HG03025 (cell line): ENCODE measurements around the gene ATP8B4.

Experiments used
- ATAC-seq: cut with Tn5 transposase; IDR thresholded peaks from one replicate; pipeline ENCODE4 v1.9.1; 2021; ENCODE audit warnings: mild to moderate bottlenecking, moderate library complexity; ENCODE audit not compliant: unreplicated experiment, low FRiP score

ATP8B4 gene

DNA sequence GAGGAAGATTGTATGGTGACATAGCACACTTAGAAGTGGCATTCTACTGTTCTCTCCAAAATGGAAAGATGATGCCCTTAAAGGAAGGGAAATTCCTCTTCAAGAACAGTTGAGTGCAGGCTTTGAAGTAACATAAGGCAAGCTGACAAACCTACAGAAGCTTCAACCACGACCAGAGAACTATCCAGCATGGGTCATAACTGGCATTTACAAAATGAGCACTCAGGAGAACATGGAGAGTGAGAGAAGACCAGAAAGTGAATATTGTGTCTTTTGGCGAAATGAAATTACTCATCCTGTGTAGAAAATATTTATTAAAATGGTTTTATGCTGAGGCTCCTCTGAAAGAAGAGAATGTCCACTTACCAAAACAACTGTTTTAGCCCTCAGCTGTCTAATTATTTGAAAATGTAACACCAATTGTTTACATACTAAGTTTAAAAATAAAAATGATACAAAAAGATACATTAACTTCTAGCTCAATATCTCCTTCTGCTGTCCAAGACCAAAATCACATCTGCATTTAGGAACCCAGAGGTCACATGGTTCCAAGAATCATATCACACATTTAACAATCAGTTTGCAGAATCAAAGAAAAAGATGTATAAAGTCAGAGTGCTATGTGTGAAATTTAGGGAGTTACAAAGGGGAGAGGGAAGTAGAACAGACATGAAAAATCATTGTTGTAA lies 216.9 kb downstream of the ATP8B4 start:
- no peak for ATAC-seq

DNA sequence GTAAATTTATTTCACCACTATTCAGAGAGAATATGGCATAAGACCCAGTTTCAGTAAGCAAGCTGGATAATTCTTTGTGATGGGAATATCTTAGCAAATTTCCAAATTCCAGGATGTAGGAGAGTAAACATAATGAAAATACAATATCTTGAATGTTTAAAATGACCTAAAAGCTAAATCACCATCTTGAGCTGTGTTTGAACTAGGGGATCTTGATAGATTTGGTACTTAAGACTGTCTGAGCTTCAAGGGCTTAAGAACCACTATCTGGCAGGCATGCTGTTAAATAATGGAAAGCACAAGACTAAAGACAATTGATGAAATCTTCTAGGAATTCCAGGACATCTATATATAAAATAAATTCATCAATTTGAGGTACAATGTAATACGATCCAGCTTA lies 217.7 kb downstream of the ATP8B4 start:
- ATAC-seq: no peak

DNA sequence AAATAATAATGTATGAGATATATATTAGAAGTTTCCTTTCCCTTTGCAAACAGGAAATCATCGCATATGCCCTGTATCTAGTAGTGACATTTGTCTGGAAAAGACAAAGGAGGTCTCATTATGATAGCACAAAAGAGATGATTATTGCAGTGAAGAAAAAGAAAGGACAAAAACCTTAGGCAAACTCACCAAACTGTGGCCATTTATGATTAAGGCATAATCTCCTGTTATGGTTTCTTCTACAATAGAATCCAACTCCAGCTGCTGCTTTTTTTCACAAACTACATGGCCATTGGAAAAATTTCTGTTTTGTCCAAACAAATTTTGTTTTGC lies 218.2 kb downstream of the ATP8B4 start:
- ATAC-seq: no peak

DNA sequence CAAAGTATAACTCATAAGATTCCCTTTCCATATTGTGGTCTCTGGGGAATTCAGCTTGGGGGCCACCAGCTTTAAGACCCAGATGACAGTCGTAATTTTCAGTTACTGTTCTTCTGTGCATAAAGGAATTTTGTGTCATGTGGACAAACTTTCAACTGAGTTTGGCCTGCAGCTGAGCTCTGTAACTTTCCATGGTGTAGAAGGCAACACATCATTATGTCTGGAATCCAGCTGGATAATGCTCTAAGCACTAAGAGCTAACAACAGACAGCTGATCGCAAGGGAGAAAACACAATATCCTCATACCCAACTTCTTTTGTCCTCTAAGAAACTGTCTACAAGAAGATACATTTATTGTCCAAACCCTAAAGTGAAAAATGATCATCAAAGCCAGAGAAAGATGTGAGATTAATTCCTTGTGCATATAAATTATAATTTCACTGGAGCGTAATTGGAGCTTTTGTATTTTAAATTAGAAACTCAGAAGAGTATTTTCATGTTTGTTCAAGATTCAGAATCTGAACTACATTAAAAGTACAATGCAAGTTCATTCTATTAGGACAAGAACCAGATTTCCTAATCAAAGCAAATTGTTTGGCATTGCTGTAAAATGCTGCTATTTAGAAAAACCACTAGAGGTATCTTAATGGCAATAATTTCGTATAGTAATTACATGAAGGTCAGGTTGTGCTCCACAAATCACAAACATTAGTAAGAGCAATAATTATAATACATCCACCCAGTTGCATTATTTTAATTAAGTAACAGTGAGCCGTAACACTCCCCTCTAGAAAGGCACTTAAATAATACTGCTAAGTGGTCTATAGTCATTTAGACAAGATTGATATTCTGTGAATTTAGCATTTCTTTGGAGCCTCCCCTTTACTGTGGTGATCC lies 218.8 kb downstream of the ATP8B4 start:
- ATAC-seq: no peak

DNA sequence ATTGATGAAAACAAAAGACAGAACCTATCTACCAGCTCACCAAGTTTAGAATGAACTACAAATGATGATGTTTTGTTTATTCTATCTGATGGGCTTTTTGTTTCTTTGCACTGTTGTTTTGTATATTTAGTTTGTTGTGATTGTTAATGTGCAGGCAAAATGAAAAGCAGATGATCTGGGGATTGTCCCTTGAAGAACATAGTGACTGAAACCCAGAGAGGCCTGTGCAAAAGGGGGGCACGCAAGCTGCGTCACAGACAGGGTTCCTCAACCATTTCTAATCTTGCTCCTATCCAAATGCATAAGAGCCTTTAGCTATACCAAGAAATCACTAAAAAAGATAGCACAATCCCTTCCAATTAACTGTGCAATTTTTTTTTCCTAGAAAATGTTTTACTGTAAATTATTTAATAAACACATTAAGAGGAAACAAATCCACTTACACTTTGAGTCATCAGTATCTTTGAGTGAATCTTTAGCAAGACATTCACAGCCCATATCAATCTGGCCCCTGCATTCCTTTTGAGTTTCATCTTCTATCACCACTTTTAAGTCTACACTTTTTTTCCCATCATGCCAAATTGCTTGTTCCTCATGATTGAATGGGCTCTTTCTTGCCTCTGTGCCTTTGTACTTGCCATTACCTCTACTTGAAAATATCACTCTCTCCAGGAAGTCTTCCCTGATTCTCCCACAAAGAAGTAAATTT lies 220.3 kb downstream of the ATP8B4 start:
- ATAC-seq: no peak

DNA sequence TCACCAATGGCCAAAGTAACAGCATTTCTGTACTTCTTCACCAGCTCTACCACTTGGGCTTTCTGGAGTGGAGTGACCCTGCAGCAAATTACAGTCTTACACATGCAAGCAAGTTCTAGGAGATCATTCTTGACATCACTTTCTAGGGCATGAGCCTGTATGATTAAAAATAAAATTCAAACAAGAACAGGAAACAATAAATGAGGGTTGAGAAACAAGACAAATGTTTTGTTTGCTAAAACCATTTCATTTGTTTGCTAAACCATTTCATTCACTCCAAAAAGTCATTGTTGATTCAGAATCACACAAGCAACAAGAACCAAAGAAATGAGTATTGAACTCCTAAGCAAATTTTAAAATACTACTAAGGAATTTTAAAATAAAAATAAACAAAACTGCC lies 220.9 kb downstream of the ATP8B4 start:
- no peak for ATAC-seq

DNA sequence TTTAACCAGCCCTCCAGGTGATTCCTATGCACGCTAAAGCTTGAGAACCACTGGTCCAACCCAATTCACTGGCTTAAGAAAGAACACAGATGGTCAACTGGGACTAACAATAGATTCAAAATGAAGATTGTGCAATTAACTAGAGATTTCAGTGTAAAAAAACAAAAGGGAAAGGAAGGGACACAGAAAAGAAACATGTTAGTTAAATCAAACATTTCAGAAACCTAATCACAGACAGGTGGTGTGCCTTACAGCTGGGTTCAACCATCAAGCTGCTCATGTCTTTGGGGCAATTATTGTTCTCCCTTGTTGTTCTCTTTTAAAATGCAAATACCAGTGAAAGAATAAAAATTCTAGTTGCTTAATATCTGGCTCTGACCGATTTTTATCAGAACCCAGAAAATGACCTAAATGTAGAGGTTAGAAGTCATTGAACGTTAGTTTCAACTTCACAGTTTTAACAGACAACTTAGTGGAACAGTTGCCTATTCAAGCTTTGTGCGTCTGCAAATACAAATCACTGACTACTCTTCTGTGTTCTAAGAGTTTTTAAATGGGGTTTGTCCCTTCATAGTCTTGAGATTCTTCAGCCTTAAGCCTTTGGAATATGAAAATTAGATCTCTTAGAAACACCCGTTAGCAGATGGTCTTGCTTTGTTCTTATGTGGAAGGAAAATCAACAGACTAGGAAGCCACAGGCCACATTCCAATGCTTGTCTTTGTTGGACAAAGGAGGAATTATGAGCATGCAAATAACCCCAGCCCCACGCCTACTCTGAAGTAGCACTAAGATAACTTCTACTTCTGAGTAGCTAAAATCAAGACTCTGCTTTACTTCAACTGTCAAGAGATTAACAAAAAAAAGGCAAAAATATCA lies 223.4 kb downstream of the ATP8B4 start:
- ATAC-seq: no peak

DNA sequence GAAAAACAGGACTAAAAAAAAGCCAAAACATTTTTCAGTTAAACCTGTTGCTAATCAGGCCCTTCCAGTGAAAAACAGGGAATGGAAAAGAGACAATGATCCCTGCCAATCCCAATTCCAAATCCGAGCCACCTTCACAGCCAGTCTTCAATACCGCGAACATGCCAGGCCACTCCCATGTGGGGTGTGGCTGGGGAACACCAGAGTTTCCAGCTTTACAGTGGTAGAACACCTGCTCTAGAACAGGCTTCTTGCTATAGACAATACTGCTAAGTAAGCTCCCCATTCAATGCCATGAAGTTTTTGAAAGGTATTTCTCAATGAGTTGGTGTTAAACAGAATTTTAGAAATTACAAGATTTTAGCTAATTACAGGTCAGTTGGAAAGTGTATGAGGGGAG lies 228.3 kb downstream of the ATP8B4 start:
- no peak for ATAC-seq

DNA sequence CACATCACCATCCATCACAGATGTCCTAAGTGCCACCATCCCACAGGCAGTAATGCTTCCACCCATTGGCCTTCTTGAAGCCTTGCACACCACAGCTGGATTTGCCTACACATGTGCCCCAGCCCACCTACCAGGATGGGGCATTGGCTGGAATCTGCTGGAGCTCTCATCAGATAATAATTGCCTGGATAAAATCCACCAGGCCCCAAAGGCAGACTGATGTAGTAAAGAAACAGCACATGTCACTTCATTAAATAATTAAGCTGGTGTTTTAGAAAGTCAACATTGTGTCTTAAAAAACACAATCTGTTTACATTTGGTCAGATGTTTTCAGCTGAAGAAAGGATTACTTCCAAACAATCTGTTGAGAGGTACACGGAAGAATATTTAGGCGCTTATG lies 229.5 kb downstream of the ATP8B4 start:
- no peak for ATAC-seq

DNA sequence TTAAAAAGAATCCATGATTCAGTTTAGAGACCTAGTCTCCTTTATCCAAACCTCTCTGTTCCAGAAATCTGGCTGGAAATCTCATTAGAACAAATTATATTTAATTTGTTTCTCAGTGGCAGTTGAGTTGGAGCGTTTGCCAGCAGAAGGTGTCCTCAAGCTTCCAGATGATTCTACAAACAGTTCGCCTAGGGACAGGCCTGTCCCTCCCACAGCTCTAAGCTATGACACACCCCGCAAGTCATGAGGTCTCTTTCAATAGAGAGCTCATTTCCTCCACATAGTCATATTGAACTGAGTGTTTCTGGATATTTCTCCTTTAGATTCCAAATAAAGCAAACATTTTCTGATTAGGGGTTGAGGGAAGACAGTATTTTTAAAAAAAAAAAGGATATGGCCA lies 230.3 kb downstream of the ATP8B4 start:
- no peak for ATAC-seq

DNA sequence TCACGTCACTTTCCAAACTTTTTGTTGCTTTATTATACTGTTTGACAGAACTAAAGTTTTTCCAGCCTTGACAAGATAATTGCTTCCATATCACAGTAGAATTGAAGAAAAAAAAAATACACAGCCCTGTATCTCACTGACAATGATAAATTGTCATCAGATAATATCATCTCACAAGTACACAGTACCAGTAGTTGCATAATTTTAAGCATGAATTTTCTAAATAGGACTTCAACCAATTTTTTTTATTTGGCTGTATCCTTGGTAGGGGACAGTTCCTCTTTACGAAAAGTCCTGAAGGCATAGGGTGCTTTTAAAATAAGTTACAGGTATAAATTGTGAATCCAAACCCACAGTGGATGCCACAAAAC lies 230.7 kb downstream of the ATP8B4 start:
- no peak for ATAC-seq

DNA sequence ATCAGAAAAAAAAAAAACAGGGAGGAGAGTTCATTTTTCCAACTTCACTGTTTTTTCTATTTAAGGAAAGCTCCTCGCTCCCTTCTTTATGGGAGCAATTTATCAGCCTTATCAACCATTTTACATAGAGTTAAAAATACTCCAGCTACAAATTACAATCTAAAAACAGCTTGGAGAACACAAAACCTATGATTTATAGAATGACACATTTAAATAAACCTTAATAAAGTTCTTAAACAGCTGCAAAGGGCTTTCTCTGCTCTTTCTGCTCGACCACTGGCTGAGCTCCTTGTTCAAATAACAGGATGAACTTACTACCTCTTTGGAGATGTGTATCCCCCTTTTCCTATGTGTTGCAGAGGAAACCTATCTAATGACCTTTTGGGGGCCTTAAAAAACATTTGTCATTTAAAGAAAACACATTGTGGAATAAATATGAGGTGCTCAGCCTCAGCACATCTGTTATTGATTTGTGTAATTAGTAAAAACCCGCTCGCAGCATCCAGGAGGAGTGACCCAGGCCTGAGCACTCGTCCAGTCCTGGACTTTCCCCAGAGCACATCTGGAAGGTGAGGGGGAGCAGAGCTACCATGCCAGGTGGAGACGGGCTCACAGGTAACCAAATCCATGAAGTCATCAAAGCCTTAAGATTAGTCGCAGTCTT lies 231.2 kb downstream of the ATP8B4 start:
- no peak for ATAC-seq

DNA sequence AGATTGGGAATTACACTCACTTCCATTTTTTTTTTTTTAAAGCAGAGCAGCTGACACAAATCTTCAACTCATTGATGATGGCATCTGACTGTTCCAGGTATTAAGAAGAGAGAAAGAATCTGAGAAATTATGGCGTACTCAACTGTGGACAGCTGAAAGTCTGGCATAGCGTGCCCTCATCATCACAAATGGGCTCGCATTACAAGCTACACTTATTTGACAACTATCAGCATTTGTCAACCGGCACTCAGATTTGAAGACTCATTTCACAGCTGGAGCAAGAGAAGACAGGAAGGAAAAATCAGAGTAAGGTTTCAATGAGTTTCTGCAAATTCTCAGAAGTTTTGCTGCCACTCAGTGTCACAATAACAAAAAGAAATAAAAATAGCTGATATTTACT lies 235.9 kb downstream of the ATP8B4 start:
- ATAC-seq: no peak

DNA sequence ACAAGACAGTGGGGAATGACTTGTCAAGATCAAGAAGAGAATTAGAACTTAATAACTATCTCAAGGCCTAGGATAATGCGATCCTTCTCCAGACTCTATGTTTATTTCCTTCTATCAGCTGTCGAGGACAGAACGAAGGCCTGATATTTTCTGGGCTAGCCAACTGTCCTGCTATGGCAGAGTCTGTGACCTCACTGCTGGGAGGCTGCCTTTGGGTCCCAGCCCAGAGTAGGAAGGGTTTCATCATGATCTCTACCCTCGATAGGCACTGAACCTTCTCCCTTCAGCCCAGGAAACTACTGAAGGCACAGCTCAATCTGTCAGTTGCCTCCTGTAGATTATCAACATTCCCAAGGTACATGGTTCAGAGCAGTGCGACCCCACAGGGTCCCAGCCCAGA lies 237.2 kb downstream of the ATP8B4 start:
- ATAC-seq: no peak

DNA sequence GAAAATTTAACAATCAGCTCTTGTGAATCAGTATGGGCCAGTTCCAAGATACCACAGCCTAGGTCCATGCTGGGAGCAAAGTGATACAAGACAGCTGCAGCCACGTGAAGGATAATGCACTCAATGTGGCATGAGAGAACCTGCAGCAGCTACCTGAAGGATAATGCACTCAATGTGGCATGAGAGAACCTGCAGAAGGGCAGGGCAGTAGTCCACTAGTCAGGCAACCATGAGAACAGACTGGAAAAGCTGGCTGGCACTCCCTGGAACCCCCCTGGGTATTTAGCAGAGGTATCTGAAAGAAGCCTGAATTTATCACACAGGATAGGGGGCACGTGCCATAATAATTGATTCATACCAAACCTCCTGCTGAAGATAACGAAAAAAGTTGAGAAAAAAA lies 237.6 kb downstream of the ATP8B4 start:
- no peak for ATAC-seq

DNA sequence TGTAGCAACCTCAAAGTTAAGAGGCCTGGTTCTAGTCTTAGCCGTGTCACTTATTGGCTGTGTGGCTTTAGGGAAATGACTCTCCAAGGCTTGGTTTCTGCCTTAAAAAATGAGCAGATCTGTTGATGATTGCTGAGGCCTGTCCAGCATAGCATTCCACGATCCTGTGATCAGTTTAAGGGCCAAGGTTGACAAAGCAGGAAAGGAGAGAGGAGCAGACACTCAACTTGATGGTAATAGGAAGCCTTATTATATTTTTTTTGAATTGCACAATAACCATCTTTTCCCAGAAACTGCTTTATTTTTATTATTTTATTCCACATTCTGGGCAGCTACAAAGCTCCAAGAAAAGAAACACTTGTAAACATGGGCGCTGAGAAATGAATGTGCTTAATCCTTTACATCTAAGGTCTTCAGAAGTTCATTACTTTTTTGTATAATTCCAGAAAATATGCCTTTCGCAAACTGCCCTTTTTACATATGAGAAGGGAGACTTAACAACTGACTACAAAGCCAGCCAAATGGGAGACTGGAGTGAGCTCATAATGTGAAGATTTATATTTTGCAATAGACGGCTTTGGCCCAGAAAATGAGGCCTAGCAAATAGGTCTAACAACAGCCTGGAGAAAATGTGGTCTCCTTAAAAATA lies 241.0 kb downstream of the ATP8B4 start:
- no peak for ATAC-seq

DNA sequence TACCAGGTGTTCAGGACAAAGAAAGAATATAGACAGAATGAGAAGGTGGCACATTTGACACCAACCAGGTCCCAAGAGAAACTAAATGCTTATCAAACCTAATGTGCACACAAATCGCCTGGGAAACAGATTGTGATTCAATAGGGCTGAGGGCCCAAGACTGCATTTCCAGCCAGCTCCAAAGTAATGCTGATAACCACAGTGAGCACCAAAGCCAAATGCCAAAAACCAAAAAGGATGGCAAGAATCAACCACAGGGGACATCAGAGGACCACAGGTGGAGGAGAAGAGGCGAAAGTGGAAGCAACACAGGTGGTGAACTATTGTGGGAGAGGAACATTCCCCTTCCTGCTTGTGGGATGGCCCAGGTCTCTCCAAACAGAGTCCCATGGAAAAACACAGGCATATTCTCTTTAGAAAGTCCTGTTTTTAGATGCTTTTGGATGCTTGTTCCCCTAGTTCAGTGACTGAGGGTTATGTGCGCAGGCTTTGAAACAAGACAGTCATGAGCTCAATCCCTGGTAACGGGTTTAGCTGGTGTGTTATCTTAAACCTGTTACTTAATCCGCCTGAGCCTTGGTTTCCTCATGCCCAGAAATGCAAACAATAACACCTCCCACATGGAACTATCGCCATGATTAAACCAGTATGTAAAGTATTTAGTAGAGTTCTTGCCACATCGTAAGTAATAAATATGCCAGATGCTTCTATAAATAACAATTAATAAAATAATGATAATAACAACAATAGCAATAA lies 241.7 kb downstream of the ATP8B4 start:
- ATAC-seq: no peak

DNA sequence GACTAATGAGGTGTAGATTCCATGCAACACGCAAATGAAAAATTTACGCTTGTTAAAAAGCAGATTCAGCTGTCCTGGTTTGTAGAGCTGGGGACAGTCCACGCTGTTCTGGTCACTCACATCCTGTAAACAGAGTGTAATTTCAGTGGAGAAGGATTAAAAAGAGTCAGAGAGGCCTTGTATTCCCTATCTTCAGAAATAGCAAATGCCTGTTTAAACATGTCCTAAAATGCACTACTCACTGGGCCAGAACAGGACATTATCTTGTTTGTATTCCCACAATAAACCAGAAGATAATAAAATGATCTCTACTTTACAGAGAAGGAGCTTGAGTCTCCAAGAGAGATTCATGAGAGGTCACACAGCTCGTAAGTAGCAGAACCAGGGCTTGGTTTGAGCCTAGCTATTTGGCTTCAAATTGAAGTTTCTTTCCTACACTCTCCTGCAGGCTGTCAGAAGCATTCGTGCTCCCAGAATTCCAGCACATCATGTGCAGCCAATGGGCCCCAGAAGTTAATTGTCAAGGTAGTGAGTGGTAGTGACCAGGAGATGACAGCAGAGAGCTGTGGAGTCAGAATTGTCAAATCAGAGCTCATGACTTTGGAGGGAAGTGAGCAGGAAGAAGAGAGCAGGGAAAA lies 242.5 kb downstream of the ATP8B4 start:
- ATAC-seq: no peak
